ENCODE measurements around the gene GABARAP.

The GABARAP gene

DNA sequence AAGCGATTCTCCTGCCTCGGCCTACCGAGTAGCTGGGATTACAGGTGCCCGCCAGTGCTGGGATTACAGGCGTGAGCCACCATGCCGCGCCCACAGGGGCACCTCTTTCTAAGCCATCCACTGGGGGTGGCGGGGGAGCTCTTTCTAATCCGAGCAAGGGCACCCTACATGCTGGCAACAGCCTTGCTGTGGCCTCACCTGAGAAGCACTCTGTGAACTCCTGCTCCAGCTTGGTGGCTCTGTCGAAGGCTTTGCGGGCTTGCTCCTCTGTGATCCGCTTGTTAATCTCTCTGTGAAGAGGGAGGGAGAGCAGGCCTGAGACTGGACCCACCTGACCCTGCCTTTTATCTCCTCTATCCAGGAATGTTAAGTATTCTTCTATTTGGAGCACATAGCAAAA is 51.2 kb downstream of the GABARAP start:
- DNase-seq (ENCODE audit: low read depth in 2 of 2): no peak
- H3K4me3 ChIP-seq (replicated peaks in 1 of 2; ENCODE audit: low read depth in 2 of 2, low read length in 2 of 2): no peak overlapping the region
- TF ChIP-seq, protein P1, sequence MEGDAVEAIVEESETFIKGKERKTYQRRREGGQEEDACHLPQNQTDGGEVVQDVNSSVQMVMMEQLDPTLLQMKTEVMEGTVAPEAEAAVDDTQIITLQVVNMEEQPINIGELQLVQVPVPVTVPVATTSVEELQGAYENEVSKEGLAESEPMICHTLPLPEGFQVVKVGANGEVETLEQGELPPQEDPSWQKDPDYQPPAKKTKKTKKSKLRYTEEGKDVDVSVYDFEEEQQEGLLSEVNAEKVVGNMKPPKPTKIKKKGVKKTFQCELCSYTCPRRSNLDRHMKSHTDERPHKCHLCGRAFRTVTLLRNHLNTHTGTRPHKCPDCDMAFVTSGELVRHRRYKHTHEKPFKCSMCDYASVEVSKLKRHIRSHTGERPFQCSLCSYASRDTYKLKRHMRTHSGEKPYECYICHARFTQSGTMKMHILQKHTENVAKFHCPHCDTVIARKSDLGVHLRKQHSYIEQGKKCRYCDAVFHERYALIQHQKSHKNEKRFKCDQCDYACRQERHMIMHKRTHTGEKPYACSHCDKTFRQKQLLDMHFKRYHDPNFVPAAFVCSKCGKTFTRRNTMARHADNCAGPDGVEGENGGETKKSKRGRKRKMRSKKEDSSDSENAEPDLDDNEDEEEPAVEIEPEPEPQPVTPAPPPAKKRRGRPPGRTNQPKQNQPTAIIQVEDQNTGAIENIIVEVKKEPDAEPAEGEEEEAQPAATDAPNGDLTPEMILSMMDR (IDR thresholded peaks at IDR 0.05; ENCODE audit: low read depth, low read length): no peak

DNA sequence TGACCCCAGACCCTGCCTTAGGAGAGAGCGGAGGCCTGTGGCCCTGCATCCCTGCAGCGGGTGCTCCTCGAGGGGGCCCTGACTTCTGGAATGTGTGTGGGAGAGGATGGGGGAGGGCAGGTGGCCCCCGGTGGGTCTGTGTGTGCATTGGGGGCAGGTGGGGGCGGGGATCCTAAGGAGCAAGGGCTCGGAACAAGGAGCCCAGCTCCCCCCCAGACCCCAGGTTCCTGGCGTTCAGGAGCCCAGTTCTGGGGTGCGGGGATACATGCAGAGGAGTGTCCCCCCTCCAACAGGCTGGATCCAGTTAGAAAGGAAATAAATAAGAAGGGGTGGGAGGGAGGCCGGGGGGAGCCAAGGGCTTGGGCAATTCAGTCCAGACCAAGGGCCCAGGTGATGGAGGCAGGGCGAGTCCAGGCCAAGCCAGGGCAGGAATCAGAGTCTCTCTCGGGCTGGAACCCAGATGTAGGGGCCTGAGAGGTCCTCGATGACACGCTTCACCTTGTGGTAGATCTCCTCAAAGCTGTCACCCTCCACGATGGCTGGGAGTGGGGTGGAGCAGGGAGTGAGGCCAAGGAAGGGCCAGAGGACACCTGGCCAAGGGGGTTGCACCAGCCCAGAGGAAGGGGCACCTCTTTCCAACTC is 51.9 kb downstream of the GABARAP start:
- no peak overlapping the region for H3K4me3 ChIP-seq (replicated peaks in 1 of 2; ENCODE audit: low read depth in 2 of 2, low read length in 2 of 2)
- no peak for DNase-seq (ENCODE audit: low read depth in 2 of 2)
- TF ChIP-seq, protein P1 (IDR thresholded peaks at IDR 0.05; ENCODE audit: low read depth, low read length): no peak
